Measurements from ENCODE around the gene DDX42. TPM values are rescaled to one million over a fixed set of nuclear protein-coding genes. Genes with fewer than 3 reads are reported as not detected.
A peak's percentile ranks its signal among the peaks of the same experiment; 100 is the strongest.

DDX42 gene
- total and polyA plus RNA-seq, 9 of the 15 experiments (the other 6 are each of a cell fraction or from before 2014, with no cell fraction given) = 16.5 to 149 (median 87.6) TPM

- TF ChIP-seq RHOXF2B (CRISPR knock-in tag; conservative IDR thresholded peaks at IDR 0.05) (no peak), HMGXB4 (CRISPR knock-in tag; IDR thresholded peaks at IDR 0.05) (peak; percentile 54; the same call in 1 of the 2 replicates), SLC30A9 (CRISPR knock-in tag; IDR thresholded peaks at IDR 0.05) (no peak), SETDB1 (IDR thresholded peaks at IDR 0.05; ENCODE audit: low read length) (no peak), PHB2 (IDR thresholded peaks at IDR 0.05; ENCODE audit: low read depth) (no peak), E2F3 (CRISPR knock-in tag; IDR thresholded peaks at IDR 0.05) (peak; percentile 97), ARID3B (CRISPR knock-in tag; IDR thresholded peaks at IDR 0.05; ENCODE audit: borderline replicate concordance) (peak; percentile 26; the same call in 1 of the 2 replicates), ZNF79 (CRISPR knock-in tag; IDR thresholded peaks at IDR 0.05; ENCODE audit: low read depth) (0 out of 2 replicates have a peak, but pooled peaks have one; percentile 34), ZNF3 (CRISPR knock-in tag; IDR thresholded peaks at IDR 0.05) (no peak), CBFA2T2 (conservative IDR thresholded peaks at IDR 0.05) (peak; percentile 51; the same call in 1 of the 2 replicates), E2F8 (IDR thresholded peaks at IDR 0.05; ENCODE audit: low read depth, partially characterized antibody) (peak; percentile 92), POLR2A (conservative IDR thresholded peaks at IDR 0.05) (peak; percentile 48; the same call in 1 of the 2 replicates), KAT7 (CRISPR knock-in tag; IDR thresholded peaks at IDR 0.05; ENCODE audit: borderline replicate concordance) (peak; percentile 86; the same call in 1 of the 2 replicates), CBX5 (IDR thresholded peaks at IDR 0.05; ENCODE audit: borderline replicate concordance, low read depth) (peak; percentile 20; the same call in 1 of the 2 replicates), GATA2 (CRISPR knock-in tag; IDR thresholded peaks at IDR 0.05) (no peak), HDAC2 (IDR thresholded peaks at IDR 0.05) (peak; percentile 61), RFX5 (IDR thresholded peaks at IDR 0.05; ENCODE audit: low read depth, low read length) (peak; percentile 97)
- TF ChIP-seq, protein P1, sequence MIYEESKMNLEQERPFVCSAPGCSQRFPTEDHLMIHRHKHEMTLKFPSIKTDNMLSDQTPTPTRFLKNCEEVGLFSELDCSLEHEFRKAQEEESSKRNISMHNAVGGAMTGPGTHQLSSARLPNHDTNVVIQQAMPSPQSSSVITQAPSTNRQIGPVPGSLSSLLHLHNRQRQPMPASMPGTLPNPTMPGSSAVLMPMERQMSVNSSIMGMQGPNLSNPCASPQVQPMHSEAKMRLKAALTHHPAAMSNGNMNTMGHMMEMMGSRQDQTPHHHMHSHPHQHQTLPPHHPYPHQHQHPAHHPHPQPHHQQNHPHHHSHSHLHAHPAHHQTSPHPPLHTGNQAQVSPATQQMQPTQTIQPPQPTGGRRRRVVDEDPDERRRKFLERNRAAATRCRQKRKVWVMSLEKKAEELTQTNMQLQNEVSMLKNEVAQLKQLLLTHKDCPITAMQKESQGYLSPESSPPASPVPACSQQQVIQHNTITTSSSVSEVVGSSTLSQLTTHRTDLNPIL (CRISPR knock-in tag; IDR thresholded peaks at IDR 0.05) = no peak; the same call in 1 of the 2 replicates
These were observed 75.1 kb downstream of the DDX42 start (continued) for GRCh38 chr17:63848834-63849689.
